DMS53 (cell line): Measurements from ENCODE around the gene GYPC.
"Not testable (repeated sequence)": the region's sequence is repeated elsewhere in the genome, so short reads cannot be mapped to it uniquely, and the experiment has no call there.

Experiments used
- DNase-seq: peaks from one replicate; lab custom pipeline; 2025; lab: John Stamatoyannopoulos, UW

GYPC gene, protein sequence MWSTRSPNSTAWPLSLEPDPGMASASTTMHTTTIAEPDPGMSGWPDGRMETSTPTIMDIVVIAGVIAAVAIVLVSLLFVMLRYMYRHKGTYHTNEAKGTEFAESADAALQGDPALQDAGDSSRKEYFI

DNA sequence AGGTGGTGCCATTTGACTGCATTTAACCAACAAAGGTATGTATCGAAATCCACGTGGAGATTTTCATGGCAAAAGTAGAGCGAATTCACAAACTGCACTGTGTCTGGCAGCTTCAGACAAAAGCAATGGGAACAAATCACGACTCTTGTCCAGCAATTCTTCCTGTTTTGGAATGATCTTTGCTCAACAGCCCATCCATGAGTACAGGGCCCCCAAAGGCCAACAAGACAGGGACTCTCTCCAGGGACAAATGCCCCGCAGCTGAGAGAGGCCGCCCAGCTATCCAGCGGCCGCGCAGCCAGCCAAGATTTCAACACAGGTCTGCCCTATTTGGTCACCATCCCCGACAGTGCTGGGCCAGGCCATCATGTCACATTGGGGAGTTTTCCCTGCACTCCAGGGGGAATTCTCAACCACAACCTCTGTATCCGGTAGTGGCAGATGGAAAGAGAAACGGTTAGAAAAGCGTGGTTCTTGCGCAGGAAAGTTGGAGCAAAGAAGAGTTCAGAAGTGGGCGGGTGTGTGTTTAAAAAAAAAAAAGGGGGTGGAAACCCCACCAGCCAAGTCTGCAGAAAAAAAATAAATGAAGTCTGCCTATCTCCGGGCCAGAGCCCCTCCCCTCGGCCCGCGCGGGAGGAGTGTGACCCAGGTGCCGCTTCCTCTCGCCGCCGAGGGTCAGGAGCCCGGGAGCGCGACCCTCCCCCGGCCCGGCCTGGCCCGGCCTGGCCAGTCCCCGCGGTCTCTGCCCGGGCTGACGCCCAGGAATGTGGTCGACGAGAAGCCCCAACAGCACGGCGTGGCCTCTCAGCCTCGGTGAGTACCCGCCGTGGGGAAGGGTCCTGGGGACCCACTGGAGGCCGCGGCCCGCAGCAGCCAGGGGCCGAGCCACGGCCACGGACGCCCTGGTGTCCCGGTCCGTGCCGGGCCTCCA is at the start of gene GYPC:
Gene GYPC (plus strand): TSS at position 659 of the 931 bp plus-strand sequence. CDS start 106 bp downstream, at position 765.
- peak; percentile 26 for DNase-seq

DNA sequence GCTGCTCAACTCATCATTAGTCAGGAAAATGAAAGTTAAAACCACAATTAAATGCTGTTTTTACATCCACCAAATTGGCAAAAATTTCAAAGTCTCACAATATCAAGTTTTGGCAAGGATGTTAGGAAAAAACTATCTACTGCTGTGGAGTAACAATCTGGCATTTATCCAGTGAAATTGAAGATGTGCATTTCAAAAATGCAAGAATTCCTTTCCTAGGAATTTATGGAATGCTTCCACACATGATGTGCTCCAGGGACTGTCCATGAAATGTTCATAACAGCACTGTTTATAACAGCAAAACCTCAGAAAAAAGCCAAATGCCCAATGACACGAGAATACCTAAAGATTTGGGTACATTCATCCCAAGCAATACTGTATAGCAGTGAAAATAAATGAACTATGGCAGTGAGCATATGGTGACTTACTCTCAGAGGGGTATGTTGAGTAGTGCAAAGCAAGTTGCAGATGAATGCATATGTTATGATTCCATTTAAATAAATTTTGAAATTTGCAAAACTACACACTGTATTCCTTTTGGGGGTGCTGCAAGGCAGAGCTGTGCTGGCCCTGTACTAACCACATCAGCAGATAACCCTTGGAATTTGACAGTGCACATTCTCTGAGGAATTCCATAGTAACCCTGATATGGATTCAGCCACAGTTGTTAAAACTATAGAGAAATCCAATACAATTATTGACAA is 41.3 kb upstream of the GYPC start:
- DNase-seq, result no peak

DNA sequence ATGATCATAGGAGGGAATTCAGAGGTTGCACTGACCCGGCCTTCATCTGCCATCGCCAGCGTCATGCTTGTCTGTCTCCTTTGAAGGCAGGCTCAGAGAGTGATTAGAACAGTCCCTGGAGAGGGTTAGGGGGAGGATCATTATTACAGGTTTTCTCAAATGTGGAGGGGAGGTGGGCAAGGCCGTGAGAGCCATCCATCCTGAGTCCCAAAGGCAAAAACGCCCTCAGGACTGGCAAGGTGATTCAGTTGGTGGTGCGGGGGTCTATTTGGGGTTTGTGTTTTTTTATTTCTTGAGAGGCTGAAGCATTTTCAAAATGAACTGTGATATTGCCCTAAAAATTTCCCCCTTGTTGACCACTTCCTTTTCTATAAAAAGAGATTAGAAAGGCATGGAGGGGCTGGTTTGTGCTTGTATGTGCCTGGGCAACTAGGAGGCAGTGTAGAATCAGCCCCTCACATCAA is 39.3 kb upstream of the GYPC start:
- no peak for DNase-seq

DNA sequence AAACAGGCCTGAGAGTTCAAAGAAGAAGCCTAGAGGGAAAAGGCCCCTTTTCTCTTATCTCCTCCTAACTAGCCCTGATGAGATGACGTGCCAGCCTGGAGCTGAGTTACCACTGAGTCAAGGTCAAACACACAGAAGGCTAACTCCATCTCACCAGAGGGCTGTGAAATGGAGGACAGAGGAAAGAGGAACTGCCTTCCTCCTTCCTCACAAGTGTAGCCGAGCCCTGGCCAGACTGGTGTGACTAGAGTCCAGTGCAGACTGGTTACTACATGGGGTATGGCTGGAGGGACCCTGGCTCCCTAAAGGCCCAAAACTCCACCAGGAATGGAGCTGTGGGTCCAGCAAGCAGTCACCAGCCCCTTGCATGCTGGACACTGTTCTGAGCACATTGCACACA is 35.7 kb upstream of the GYPC start:
- DNase-seq, result no peak

DNA sequence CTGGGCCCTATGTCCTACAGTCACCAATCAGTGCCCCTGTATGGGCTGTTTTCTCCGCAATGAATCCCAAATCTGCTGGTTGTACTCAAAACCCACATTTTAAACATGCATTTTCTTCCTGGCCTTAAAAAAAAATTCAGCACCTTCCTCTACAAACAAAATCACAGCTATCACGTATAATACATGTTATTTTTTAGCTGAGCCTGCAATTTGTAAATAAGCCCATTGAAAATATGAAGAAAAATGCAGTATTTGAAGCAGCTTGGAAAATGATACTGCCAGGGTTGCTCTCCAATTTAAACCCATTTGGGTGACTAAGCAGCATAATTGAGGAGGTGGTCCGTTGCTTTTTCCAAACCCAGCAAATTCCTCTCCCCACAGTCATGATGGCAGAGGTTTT is 33.0 kb upstream of the GYPC start:
- DNase-seq, result no peak

DNA sequence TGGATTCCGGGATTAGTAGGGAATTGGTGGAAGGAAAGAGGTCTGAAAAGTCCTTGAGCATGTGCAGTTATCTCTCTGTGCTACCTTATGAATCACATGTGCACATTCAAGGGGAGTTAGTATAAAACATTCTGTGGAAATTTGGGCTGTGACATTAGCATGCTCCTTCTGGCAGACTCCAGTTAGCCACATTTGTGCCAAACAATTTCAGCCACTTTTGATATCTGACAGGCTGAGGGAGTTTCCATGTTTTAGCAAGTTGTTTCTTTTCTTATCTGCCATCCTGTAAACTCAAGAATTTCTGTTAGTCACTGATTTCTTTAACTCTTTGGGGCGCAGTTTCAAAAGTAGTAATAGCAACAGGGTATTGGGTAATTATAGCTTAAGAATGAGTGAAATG is 28.3 kb upstream of the GYPC start:
- DNase-seq, result no peak

DNA sequence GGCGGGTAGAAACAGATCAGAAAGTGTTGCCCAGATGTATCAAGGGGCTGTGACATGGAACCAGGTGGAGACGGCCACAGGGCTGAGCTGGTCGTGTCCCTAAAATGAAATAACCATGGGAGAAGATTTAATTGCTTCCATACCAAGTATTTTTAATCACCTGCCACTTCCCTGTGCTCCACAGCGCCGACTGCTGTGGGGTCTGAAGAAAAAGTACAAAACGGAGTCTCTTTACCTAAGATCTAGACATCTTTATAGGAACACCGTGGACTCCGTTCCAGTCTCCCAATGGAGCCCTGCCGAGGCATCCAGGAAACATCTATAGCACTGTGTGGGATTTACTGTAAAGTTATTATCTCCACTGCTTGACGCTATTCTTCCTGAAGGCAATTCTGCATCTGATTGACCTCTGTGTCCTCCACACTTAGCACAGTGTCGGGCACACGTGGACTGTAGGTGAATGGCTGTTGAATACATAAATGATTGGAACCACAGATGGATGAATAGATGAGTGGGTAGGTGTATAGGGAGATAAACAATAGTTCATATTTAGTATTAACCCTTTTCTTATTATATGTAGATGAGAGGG is 21.6 kb upstream of the GYPC start:
- DNase-seq, result peak; percentile 70

DNA sequence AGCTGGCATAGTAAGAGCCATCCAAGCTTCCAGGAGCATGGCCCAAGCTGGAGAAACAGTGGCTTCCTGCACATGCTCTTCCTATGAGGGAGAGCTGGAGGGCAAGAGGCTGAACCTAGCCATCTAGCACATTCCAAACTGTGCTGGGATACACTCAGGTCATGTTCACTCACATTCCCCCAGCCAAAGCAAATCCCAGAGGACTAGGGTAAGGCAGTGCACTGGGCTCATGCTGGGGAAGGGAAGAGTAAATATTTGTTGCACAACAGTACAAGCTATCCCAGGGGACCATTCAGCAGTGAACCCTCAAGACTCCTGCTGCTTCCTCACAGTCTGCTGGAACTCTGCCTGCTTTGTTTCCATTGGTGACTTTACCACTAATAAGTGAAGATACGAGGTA is 20.7 kb upstream of the GYPC start:
- DNase-seq, result no peak

DNA sequence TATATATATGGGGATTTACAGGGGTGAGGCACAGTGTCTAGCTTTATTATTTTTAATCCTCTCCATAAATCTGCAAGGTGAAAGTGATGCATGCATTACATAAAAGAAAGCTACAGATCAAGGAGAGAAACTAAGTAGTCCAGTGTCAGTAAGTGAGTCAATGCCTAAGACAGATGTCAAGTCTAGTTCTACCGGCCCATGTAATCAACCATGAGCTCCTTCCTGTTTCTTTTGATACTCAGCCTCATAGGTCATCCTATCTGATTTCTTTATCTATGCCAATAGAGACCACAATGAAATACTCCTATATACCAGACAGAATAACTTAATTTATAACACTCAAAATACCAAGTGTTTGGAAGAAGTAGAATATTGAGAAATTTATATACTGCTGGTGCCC is 20.2 kb upstream of the GYPC start:
- no peak for DNase-seq

DNA sequence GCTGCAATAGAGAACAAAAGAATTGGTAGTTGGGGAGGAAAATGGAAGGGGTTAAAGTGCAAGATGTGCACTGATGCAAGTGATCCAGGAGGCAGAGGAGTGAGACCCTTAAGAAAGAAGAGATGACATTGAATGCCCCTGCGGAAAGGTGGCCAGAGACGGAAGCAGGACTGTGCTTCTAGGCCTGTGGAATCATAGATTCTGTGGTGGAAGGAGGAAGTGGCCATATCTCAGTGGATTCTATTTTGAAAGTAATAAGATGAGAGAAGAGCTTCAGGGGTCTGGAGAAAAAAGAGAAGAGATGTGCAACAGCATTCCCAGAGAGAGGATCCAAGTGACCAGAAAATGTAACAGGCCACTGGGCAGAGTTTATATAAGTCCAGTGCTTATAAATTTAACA is 18.6 kb upstream of the GYPC start:
- no peak for DNase-seq

DNA sequence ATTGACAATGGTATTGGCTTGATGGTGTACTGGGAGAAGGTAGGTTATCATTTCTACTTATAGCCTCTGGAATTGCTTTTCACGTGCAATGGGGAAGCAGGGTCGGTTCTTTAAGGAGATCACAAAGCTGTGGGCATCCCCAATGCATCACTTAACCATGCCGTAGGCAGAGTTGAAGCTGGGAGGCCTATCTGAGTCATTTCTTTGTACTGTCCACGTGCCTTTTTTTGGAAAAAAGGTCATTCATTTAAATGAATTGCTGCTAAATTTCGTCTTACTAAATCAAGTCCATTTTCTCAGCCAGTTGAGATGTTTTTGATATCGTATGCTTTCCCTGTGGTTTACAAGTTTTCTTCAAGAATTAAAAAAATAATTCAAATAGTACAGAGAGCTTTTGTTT is 17.2 kb upstream of the GYPC start:
- no peak for DNase-seq

DNA sequence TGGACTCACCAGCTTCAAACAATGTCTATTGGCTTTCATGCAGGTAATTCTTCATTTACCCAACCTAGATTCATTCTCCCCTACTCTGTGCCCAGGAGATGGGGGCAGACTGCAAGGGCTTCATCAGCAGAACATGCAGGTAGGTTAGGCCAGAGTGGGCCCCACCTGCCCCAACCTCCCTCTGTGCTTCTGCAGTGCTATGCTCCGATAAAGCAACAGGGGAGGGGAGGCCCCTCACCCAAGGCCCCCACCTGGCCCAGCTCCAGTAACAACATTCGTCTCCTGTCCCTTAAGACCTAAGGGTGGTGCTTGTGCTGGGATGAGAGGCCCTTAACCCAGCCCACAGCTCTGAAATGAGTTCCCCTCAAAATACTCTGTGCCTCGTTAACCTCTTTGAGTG is 16.7 kb upstream of the GYPC start:
- no peak for DNase-seq

DNA sequence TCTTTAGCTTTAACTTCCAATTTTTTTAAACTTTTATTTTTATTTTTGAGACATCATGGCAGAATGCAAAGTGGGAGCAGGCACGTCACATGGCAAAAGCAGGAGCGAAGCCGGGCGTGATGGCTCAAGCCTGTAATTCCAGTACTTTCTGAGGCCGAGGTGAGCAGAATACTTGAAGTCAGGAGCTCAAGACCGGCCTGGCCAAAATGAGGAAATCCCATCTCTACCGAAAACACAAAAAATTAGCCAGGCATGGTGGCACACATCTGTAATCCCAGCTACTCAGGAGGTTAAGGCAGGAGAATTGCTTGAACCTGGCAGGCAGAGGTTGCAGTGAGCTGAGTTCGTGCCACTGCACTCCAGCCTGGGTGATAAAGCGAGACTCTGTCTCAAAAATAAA is 14.7 kb upstream of the GYPC start:
- DNase-seq, result not testable (repeated sequence)

DNA sequence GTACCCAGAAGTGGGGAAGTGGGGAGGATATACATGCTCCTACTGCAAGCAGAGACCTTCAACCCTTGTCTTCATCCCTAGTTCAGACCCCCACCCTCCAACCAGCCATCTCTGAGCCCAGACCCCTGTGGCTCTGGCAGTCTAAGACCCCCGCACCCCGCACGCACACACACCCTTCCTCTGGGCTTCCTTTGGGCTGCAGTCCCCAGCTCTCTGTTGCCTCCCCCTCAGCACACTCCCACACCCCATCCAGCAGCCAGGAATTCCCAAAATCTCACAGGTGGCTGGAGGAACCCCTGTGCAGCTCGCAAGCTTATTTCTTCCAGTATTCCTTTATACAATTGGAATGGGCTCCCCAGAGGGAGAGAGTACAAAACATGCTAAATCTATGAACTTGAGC is 13.9 kb upstream of the GYPC start:
- no peak for DNase-seq

DNA sequence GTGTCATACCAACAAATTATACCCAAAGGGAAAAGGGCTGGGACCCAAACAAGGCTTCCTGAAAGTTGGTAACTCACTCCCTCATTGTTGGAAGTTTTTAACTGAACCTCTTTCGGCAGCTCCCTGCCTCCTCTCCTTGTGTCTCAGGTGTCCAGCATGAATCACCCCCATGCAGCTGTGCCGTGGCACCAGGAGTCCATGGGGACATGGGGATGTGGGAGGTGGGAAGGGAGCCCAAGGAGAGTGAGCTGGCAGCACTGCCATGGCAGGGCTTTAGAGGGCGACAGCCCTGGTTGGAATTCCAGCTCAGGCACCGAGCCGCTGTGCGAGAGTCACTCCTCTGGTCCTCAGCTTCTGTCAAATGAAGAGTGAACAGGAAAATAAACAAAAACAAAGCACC is 12.5 kb upstream of the GYPC start:
- peak; percentile 8 for DNase-seq

DNA sequence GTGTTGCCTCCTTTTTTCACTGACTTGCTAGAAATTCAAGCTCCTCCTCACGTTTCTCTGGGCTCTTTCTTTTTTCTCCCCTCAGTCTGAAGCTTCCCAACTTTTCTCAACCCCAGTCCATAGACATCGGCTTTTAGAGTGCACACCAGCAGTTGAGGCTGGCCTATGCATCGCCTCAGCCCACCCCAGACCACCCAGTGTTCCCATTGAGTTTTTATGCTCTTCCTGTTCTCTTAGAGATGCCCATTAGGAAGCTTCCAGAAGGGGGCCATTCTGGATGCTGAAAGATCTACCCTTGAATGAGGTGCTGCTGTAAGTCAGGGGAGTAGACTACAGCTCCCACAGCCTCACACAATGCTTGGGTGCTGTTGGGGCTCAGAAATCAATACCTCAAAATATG is 12.0 kb upstream of the GYPC start:
- no peak for DNase-seq

DNA sequence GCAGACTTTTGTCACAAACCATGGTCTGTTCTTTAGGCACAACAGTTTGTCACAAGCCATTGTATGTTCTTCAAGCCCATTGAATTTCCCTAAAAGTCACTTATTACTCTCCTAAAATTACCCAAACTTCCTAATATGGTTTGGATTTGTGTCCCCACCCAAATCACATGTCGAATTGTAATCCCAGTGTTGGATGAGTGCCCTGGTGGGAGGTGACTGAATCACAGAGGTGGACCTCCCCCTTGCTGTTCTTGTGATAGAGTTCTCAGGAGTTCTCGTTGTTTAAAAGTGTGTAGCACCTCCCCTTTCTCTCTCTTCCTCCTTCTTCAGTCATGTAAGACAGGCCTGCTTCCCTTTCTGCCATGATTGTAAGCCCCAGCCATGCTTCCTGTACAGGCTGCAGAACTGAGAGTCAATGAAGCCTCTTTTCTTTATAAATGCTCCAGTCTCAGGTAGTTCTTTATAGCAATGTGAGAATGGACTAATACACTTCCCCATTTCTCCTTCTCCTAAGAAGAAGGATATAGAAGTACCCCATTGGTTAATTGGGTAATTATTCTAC is 11.2 kb upstream of the GYPC start:
- no peak for DNase-seq

DNA sequence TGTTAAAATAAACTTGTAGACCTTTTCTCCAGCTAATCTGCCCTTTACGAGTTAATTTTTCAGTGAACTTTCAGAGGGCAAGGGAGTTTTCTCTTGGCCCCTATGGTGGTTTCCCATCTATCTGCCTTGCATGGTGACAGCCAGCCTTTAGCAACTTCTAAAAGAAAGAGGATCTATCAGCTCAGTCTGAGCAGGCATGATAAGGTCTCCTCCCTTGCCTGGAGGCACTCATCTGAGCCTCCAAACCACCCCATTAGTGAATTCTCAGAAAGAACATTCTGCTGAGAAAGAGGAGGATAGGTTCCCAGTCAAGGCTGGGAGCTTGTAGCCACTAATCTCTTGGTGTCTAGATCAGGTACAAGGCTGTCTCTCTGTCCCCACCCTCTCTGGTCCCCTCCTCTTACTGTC is 10.7 kb upstream of the GYPC start:
- no peak for DNase-seq

DNA sequence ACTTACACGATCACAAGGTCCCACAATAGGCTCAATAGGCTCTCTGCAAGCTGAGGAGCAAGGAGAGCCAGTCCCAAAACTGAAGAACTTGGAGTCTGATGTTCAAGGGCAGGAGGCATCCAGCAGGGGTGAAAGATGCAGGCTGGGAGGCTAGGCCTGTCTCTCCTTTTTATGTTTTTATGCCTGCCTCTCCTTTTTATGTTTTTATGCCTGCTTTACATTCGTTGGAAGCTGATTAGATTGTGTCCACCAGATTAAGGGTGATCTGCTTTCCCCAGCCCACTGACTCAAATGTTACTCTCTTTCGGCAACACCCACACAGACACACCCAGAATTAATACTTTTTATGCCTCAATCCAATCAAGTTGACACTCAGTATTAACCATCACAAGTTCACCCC is 9.9 kb upstream of the GYPC start:
- DNase-seq, result no peak

DNA sequence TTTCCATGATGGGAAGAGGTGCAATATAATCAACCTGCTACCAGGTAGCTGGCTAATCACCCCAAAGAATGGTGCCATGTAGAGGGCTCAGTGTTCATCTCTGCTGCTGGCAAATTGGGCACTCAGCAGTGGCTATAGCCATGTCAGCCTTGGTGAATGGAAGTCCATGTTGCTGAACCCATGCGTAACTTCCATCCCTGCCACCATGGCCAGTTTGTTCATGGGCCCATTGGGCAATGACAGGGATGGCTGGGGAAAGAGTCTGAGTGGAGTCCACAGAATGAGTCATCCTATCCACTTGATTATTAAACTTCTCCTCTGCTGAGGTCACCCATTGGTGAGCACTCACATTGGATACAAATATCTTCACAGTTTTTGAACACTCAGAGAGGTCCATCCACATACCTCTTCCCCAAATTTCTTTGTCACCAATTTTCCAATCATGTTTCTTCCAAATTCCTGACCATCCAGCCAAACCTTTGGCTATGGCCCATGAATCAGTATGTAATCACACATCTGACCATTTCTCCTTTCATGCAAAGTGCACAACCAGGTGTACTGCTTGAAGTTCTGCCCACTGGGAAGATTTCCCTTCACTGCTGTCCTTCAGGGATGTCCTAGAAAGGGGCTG is 8.1 kb upstream of the GYPC start:
- not testable (repeated sequence) for DNase-seq

DNA sequence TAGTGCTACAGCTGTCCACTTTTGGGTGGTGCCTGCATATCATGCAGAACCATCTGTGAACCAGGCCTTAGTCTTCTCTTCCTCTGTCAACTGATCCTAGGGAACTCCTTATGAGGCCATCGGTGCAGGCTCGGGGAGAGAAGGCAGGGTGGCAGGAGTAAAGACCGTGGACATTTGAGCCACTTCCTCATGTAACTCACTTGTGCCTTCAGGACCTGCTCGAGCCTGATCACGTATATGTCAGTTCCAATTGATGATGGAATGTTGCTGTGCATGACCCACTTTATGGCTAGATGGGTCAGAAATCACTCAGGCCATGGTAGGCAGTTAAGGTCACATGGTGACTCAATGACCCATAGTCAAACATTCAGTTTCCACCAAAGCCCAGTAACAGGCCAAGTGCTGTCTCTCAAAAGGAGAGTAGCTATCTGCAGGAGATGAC is 7.6 kb upstream of the GYPC start:
- DNase-seq, result not testable (repeated sequence)

DNA sequence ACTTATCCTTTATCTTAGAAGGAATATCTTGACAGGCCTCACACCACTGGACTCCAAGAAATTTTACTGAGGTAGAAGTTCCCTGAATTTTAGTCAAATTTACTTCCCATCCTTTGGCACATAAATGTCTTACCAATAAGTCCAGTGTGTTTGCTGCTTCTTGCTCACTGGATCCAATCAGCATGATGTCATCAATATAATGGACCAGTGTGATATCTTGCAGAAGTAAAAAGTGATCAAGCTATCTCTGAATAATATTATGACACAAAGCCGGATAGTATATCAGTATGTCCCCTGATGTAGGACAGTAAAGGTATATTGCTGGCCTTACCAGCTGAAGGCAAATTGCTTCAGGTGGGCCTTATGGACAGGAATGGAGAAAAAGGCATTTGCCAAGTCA is 6.9 kb upstream of the GYPC start:
- no peak for DNase-seq
